GM12878 (cell line): ENCODE results near the gene CATSPER3. TPM values are rescaled to one million over a fixed set of nuclear protein-coding genes. Genes with fewer than 3 reads are reported as not detected.

Source experiments
- ATAC-seq: fragments of 200-7000 bp; cut with Tn5 transposase; 3 replicates; pipeline ENCODE4 v1.9.1; 2020; ENCODE audit warnings: mild to moderate bottlenecking, moderate library complexity
- BruUV-seq: library from RNA; stranded (reverse); fragments of 400-500 nt; replicated peaks from 2 replicates; lab custom pipeline; 2021; lab: Mats Ljungman, UMichigan
- CTCF ChIA-PET: fragments of 300-600 bp; sonication (Branson Sonifier 250); formaldehyde crosslinking; extraction: SDS; loops from one replicate; lab custom pipeline; 2021; ENCODE audit warnings: inconsistent platforms; lab: Yijun Ruan, JAX
- POLR2A ChIA-PET: fragments of 350-600 bp; formaldehyde crosslinking; extraction: SDS; loops from one replicate; lab custom pipeline; 2021; ENCODE audit warnings: inconsistent platforms; lab: Charles Lee
- RAD21 ChIA-PET: fragments of 300-600 bp; sonication (Branson Sonifier 250); formaldehyde crosslinking; loops from one replicate; lab custom pipeline; 2023; ENCODE audit warnings: antibody characterized with exemption; ENCODE audit not compliant: unreplicated experiment; lab: Charles Lee
- SMC1A ChIA-PET: fragments of 300-600 bp; sonication (Branson Sonifier 250); formaldehyde crosslinking; loops from one replicate; lab custom pipeline; 2023; ENCODE audit not compliant: unreplicated experiment, uncharacterized antibody; lab: Charles Lee
- DNase-seq: peaks from one replicate; pipeline ENCODE4 v3.0.0-alpha.2; 2011; ENCODE audit warnings: low read depth, low spot score
- FAIRE-seq: peaks from 3 replicates; lab custom pipeline; 2011; peaks lifted over from hg19 to GRCh38; lab: Jason Lieb, UNC
- H2AFZ ChIP-seq: 2 replicates; pipeline ENCODE4 v1.6.0; 2011; ENCODE audit warnings: low read depth, low read length, control low read depth; ENCODE audit not compliant: control insufficient read depth
- H3K27ac ChIP-seq: 2 replicates; pipeline ENCODE4 v1.5.1; 2011; ENCODE audit warnings: control low read depth; ENCODE audit not compliant: control insufficient read depth, insufficient read depth
- H3K27me3 ChIP-seq, 2 experiments: replicated peaks in 1 of 2; 2 replicates each; pipeline versions ENCODE4 v1.6.0 to v1.6.1; 2011; ENCODE audit warnings: low read length in 1 of 2; ENCODE audit not compliant: control insufficient read depth in 2 of 2, insufficient read depth in 2 of 2
- H3K36me3 ChIP-seq, 2 experiments: 2 replicates each; pipeline ENCODE4 v1.5.1; 2011; ENCODE audit warnings: low read length in 1 of 2; ENCODE audit not compliant: control insufficient read depth in 2 of 2, insufficient read depth in 2 of 2
- H3K4me1 ChIP-seq: 2 replicates; pipeline ENCODE4 v1.6.1; 2011; ENCODE audit warnings: mild to moderate bottlenecking, low read length, moderate library complexity, mixed read lengths; ENCODE audit not compliant: control insufficient read depth, insufficient read depth
- H3K4me2 ChIP-seq: 2 replicates; pipeline ENCODE4 v1.6.0; 2011; ENCODE audit warnings: control low read depth; ENCODE audit not compliant: control insufficient read depth, insufficient read depth
- H3K4me3 ChIP-seq: fragments of 200-600 bp; sonication (generic); 2 replicates; pipeline ENCODE4 v1.5.1; 2016
- H3K79me2 ChIP-seq: 2 replicates; pipeline ENCODE4 v1.6.0; 2011; ENCODE audit warnings: low read length; ENCODE audit not compliant: control insufficient read depth, insufficient read depth
- H3K9ac ChIP-seq: 2 replicates; pipeline ENCODE4 v1.8.0; 2011; ENCODE audit warnings: low read length, control low read depth, mixed read lengths; ENCODE audit not compliant: control insufficient read depth, insufficient read depth
- H3K9me3 ChIP-seq: replicated peaks from 3 replicates; pipeline ENCODE4 v1.5.1; 2011; ENCODE audit warnings: mild to moderate bottlenecking, low read length; ENCODE audit not compliant: control insufficient read depth, insufficient read depth
- H4K20me1 ChIP-seq: 2 replicates; pipeline ENCODE4 v1.6.0; 2011; ENCODE audit not compliant: control insufficient read depth, insufficient read depth
- BACH1 ChIP-seq: fragments of 450-650 bp; IDR thresholded peaks from 2 replicates; pipeline ENCODE4 v1.6.1; 2017; ENCODE audit warnings: mild to moderate bottlenecking, borderline replicate concordance
- BCL11A ChIP-seq: IDR thresholded peaks from 2 replicates; pipeline ENCODE4 v1.6.1; 2011; ENCODE audit warnings: low read depth, low read length
- BCL3 ChIP-seq: IDR thresholded peaks from 2 replicates; pipeline ENCODE4 v1.6.1; 2011; ENCODE audit warnings: borderline replicate concordance, low read depth, mild to moderate bottlenecking, moderate library complexity, low read length; ENCODE audit not compliant: insufficient read depth, poor library complexity, severe bottlenecking
- BMI1 ChIP-seq: fragments of 450-650 bp; IDR thresholded peaks from 2 replicates; pipeline ENCODE4 v1.6.1; 2016; ENCODE audit warnings: mild to moderate bottlenecking, moderate library complexity, borderline replicate concordance
- CHD2 ChIP-seq: IDR thresholded peaks from 2 replicates; pipeline ENCODE4 v1.6.1; 2011; ENCODE audit warnings: low read depth, low read length, improper control_type of control experiment, borderline replicate concordance
- E2F4 ChIP-seq: IDR thresholded peaks from 2 replicates; pipeline ENCODE4 v1.6.1; 2012; ENCODE audit warnings: low read depth, low read length, improper control_type of control experiment
- EED ChIP-seq: sonication (generic); IDR thresholded peaks from 2 replicates; pipeline ENCODE4 v1.6.1; 2016; ENCODE audit warnings: antibody characterized with exemption, low read depth
- FOXK2 ChIP-seq: fragments of 450-650 bp; IDR thresholded peaks from 2 replicates; pipeline ENCODE4 v1.6.1; 2017; ENCODE audit warnings: mild to moderate bottlenecking, moderate library complexity
- GABPA ChIP-seq: IDR thresholded peaks from 2 replicates; pipeline ENCODE4 v1.6.1; 2014; ENCODE audit warnings: antibody characterized with exemption, low read depth, mild to moderate bottlenecking, inconsistent platforms
- IKZF1 ChIP-seq: fragments of 450-650 bp; conservative IDR thresholded peaks from 2 replicates; pipeline ENCODE4 v1.6.1; 2017; ENCODE audit warnings: antibody characterized with exemption, mild to moderate bottlenecking
- JUND ChIP-seq: IDR thresholded peaks from 2 replicates; pipeline ENCODE4 v1.6.1; 2012; ENCODE audit warnings: low read depth, mild to moderate bottlenecking, low read length, improper control_type of control experiment, moderate library complexity
- NR2F1 ChIP-seq: fragments of 450-650 bp; conservative IDR thresholded peaks from 2 replicates; pipeline ENCODE4 v1.6.1; 2017; ENCODE audit warnings: mild to moderate bottlenecking
- PAX5 ChIP-seq: IDR thresholded peaks from 2 replicates; pipeline ENCODE4 v1.6.1; 2011; ENCODE audit warnings: low read depth, low read length, borderline replicate concordance
- RAD21 ChIP-seq: IDR thresholded peaks from 2 replicates; pipeline ENCODE4 v1.6.1; 2011; ENCODE audit warnings: mild to moderate bottlenecking, low read depth, low read length, moderate library complexity; ENCODE audit not compliant: insufficient read depth
- SIX5 ChIP-seq: IDR thresholded peaks from 2 replicates; pipeline ENCODE4 v1.6.1; 2011; ENCODE audit warnings: mild to moderate bottlenecking, low read depth, low read length, moderate library complexity; ENCODE audit not compliant: severe bottlenecking
- SREBF1 ChIP-seq: IDR thresholded peaks from 2 replicates; pipeline ENCODE4 v1.6.1; 2012; ENCODE audit warnings: mild to moderate bottlenecking, low read length
- USF1 ChIP-seq: IDR thresholded peaks from 2 replicates; pipeline ENCODE4 v1.6.1; 2011; ENCODE audit warnings: borderline replicate concordance, low read depth, mild to moderate bottlenecking, moderate library complexity, mixed read lengths, low read length; ENCODE audit not compliant: insufficient read depth; ENCODE audit errors: extremely low read length
- WGBS: methylation state at CpG from one replicate; pipeline ENCODE4 v1.1.6; 2016; ENCODE audit warnings: low lambda C conversion rate; ENCODE audit not compliant: insufficient replicate concordance, insufficient coverage; ENCODE audit errors: missing lambda C conversion rate; 5-methylcytosine and 5-hydroxymethylcytosine counted together
- in situ Hi-C: fragments of 300-500 bp; cut with MboI; formaldehyde crosslinking; loops from 9 replicates; pipeline ENCODE4 v1.14.3; 2018; ENCODE audit warnings: mixed read lengths
- intact Hi-C: fragments of 100-400 bp; cut with micrococcal nuclease; formaldehyde crosslinking; loops from one replicate; pipeline ENCODE4 v1.14.2; 2022; ENCODE audit not compliant: unreplicated experiment
- polyA plus RNA-seq, 11 experiments: library from polyadenylated mRNA; depleted of rRNA in 4 of 11; unstranded in 6 of 11; stranded (reverse) in 5 of 11; fragments of >200 nt; fragmentation: Nextera tagmentation in 4 of 11; fragmentation: Illumina TruSeq in 1 of 11; extraction: Ambion mirVana in 4 of 11; extraction: Trizol in 1 of 11; gene quantifications; 1 replicate in 1 of 11; 2 replicates in 10 of 11; pipeline versions ENCODE4 v1.2.1 to v1.2.3, GENCODE V29; 2011 to 2016; ENCODE audit warnings: inconsistent platforms in 2 of 11, missing spikeins in 2 of 11, low read depth in 1 of 11
- total RNA-seq, 4 experiments: library from RNA; depleted of rRNA in 3 of 4; stranded (reverse); fragments of >200 nt in 3 of 4; fragmentation: Illumina TruSeq in 1 of 4; extraction: Trizol in 1 of 4; gene quantifications; 2 replicates each; pipeline versions ENCODE4 v1.2.1 to v1.2.3, GENCODE V29; 2013 to 2021
- TF ChIP-seq, protein P1 (sequence below): IDR thresholded peaks from 2 replicates; pipeline ENCODE4 v1.6.1; 2012; ENCODE audit warnings: low read depth, low read length, improper control_type of control experiment

CATSPER3 gene
- total and polyA plus RNA-seq, 10 of the 15 experiments (the other 5 are each of a cell fraction or from before 2014, with no cell fraction given): 0.06 to 0.38 (median 0.13) TPM; not detected in 4

GRCh38 chr5:134939500-134939899 lies 28.2 kb upstream of the CATSPER3 start:
- no peak overlapping the region for H3K9ac ChIP-seq
- POLR2A ChIA-PET: no interaction called here
- in situ Hi-C loops (no loop called here), intact Hi-C loops (no loop called here)
- no peaks in the 10 kb centered on the region for H4K20me1 ChIP-seq
- 100% methylated on average over 1 of the region's 1 CpG for whole genome bisulfite sequencing
- no peak overlapping the region for H3K4me2 ChIP-seq
- SMC1A ChIA-PET: interaction anchor here (1.0 kb wide), 1 partner anchor 10 kb away, joined by 4 read pairs; no protein-coding TSS in a partner anchor
- RAD21 ChIA-PET: no interaction called here
- BruUV-seq: no TSS peak
- H3K36me3 ChIP-seq: no peaks in the 10 kb centered on the region; a peak in 1 of 4 replicates
- H3K4me3 ChIP-seq: no peak overlapping the region
- DNase-seq: no peak
- no peaks in the 10 kb centered on the region for H3K4me1 ChIP-seq
- no peak overlapping the region for H2AFZ ChIP-seq
- H3K9me3 ChIP-seq: no peaks in the 10 kb centered on the region
- H3K27ac ChIP-seq: no peak overlapping the region
- no peaks in the 10 kb centered on the region for H3K79me2 ChIP-seq
- no peak for FAIRE-seq
- CTCF ChIA-PET: interaction anchor here (0.6 to 1.5 kb wide), 3 partner anchors 11 to 1634 kb away, joined by 3 to 4 read pairs (median 3); no protein-coding TSS in a partner anchor
- H3K27me3 ChIP-seq: no peaks in the 10 kb centered on the region
- ATAC-seq: no peak
- TF ChIP-seq IKZF1 (no peak), BMI1 (no peak), FOXK2 (no peak), BCL11A (no peak), EED (no peak), BCL3 (no peak), PAX5 (no peak), NR2F1 (no peak), JUND (no peak), SREBF1 (no peak), E2F4 (no peak), SIX5 (no peak), CHD2 (no peak), RAD21 (no peak), BACH1 (no peak), USF1 (no peak), GABPA (no peak)
- TF ChIP-seq, protein P1, sequence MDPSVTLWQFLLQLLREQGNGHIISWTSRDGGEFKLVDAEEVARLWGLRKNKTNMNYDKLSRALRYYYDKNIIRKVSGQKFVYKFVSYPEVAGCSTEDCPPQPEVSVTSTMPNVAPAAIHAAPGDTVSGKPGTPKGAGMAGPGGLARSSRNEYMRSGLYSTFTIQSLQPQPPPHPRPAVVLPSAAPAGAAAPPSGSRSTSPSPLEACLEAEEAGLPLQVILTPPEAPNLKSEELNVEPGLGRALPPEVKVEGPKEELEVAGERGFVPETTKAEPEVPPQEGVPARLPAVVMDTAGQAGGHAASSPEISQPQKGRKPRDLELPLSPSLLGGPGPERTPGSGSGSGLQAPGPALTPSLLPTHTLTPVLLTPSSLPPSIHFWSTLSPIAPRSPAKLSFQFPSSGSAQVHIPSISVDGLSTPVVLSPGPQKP: no peak
